ENCODE data around the gene STX11. TPM values are rescaled to one million over a fixed set of nuclear protein-coding genes. Genes with fewer than 3 reads are reported as not detected.
"Not testable (repeated sequence)": the region's sequence is repeated elsewhere in the genome, so short reads cannot be mapped to it uniquely, and the experiment has no call there.

The STX11 gene
- total RNA-seq, 4 donors from 2014 or later = 1.8 to 3.0 (median 2.3) TPM; not detected in 1

DNA sequence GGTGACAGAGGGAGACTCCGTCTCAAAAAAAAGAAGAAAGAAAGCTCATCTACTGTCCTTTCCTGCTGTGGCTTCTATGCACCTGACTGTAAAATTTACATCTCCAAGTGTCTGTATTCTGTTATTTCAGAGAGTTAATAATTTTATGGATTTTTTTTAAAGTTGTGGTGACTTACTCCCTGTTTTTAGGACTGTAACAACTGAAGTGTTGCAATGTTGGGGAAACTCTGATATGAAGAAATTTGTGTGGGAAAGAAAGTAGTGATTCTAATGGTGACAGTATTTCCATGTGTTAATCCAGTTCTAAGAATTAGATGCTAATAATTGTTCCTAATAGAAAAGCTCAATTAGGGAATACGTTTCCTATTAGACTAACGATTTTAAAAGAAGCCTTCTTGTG is 27.4 kb downstream of the STX11 start:
- no peaks in the 10 kb centered on the region for H3K27me3 ChIP-seq
- no peaks in the 10 kb centered on the region for H3K9me3 ChIP-seq
- in situ Hi-C loops (cut with MboI; ENCODE audit: low pct_ligation_motif_present in 1 of 4, low pct_unique_long_range_greater_than_20kb in 1 of 4, low sequenced_read_pairs in 3 of 4) (no loop called here), intact Hi-C loops (cut with DNase I; ENCODE audit: low total_unique reads) (no loop called here)
- 80 to 91% methylated on average over 2 to 3 of the region's 3 CpGs for WGBS, 2 donors (ENCODE audit: low coverage in 1 of 2)
- H3K4me3 ChIP-seq = no peak overlapping the region
- H3K27ac ChIP-seq = no peak overlapping the region
- no peaks in the 10 kb centered on the region for H3K4me1 ChIP-seq
- TF ChIP-seq POLR2AphosphoS5 (IDR thresholded peaks at IDR 0.05) (no peak), POLR2A (IDR thresholded peaks at IDR 0.05) (no peak), EP300 (IDR thresholded peaks at IDR 0.05; ENCODE audit: low read depth) (no peak)
- TF ChIP-seq, protein P1, sequence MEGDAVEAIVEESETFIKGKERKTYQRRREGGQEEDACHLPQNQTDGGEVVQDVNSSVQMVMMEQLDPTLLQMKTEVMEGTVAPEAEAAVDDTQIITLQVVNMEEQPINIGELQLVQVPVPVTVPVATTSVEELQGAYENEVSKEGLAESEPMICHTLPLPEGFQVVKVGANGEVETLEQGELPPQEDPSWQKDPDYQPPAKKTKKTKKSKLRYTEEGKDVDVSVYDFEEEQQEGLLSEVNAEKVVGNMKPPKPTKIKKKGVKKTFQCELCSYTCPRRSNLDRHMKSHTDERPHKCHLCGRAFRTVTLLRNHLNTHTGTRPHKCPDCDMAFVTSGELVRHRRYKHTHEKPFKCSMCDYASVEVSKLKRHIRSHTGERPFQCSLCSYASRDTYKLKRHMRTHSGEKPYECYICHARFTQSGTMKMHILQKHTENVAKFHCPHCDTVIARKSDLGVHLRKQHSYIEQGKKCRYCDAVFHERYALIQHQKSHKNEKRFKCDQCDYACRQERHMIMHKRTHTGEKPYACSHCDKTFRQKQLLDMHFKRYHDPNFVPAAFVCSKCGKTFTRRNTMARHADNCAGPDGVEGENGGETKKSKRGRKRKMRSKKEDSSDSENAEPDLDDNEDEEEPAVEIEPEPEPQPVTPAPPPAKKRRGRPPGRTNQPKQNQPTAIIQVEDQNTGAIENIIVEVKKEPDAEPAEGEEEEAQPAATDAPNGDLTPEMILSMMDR (IDR thresholded peaks at IDR 0.05) = no peak
- H3K36me3 ChIP-seq = no peaks in the 10 kb centered on the region
- DNase-seq = no peak

DNA sequence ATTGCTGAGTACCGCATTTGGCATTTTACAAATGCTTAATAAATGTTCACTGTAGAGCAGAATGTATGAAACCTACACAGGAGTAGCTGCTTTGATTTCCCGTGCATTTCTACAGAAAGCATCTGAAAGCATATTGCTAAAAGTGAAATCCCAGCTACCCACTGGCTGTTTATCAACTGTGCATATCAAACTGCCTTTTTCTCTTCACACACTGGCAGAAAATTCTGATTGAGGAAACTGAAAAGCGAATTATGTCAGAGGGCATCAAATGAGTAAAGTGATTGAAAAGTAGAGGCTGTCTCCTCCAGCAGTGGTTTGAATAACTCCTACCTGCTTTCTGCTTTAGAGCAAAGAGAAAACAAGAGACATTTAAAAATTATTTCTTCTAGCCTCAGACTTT is 28.0 kb downstream of the STX11 start:
- no peak overlapping the region for H3K27ac ChIP-seq
- in situ Hi-C loops (cut with MboI; ENCODE audit: low pct_ligation_motif_present in 1 of 4, low pct_unique_long_range_greater_than_20kb in 1 of 4, low sequenced_read_pairs in 3 of 4) (no loop called here), intact Hi-C loops (cut with DNase I; ENCODE audit: low total_unique reads) (no loop called here)
- TF ChIP-seq, protein P1 (IDR thresholded peaks at IDR 0.05) = no peak
- TF ChIP-seq POLR2AphosphoS5 (IDR thresholded peaks at IDR 0.05) = no peak
- TF ChIP-seq EP300 (IDR thresholded peaks at IDR 0.05; ENCODE audit: low read depth) = no peak
- no peak for TF ChIP-seq POLR2A (IDR thresholded peaks at IDR 0.05)
- WGBS, 2 donors (ENCODE audit: low coverage in 1 of 2) = 70 to 85% methylated on average over 2 to 3 of the region's 3 CpGs
- no peaks in the 10 kb centered on the region for H3K4me1 ChIP-seq
- H3K4me3 ChIP-seq = no peak overlapping the region
- H3K27me3 ChIP-seq = no peaks in the 10 kb centered on the region
- no peaks in the 10 kb centered on the region for H3K36me3 ChIP-seq
- DNase-seq = no peak
- no peaks in the 10 kb centered on the region for H3K9me3 ChIP-seq

GRCh38 chr6:144179237-144179636 is 28.9 kb downstream of the STX11 start:
- in situ Hi-C loops (cut with MboI; ENCODE audit: low pct_ligation_motif_present in 1 of 4, low pct_unique_long_range_greater_than_20kb in 1 of 4, low sequenced_read_pairs in 3 of 4) (no loop called here), intact Hi-C loops (cut with DNase I; ENCODE audit: low total_unique reads) (no loop called here)
- no peaks in the 10 kb centered on the region for H3K27me3 ChIP-seq

DNA sequence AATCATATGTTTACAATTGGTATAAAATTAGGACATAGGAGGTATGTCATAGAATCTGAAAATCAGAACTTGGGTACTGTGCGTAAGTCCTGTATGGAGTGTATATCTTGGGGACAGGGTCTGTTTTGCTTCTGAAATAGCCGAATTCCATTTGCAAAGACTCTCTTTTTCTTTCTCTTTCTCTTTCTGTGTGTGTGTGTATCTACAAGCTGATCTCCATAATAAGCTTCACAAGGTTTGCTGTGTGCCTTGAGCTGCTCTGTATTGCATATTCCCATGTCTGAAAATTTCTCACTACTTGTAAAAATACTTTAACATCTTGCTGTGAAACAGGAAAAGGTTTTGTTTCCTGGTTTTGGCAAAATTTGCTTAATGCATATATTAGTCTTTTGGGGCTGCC is 29.5 kb downstream of the STX11 start:
- in situ Hi-C loops (cut with MboI; ENCODE audit: low pct_ligation_motif_present in 1 of 4, low pct_unique_long_range_greater_than_20kb in 1 of 4, low sequenced_read_pairs in 3 of 4) = no loop called here
- 79 to 80% methylated on average over 2 of the region's 2 CpGs for WGBS, 2 donors (ENCODE audit: low coverage in 1 of 2)
- H3K4me3 ChIP-seq = no peak overlapping the region
- DNase-seq = no peak
- no peaks in the 10 kb centered on the region for H3K27me3 ChIP-seq
- intact Hi-C loops (cut with DNase I; ENCODE audit: low total_unique reads) = no loop called here
- H3K27ac ChIP-seq = no peak overlapping the region
- no peaks in the 10 kb centered on the region for H3K4me1 ChIP-seq
- no peaks in the 10 kb centered on the region for H3K9me3 ChIP-seq
- TF ChIP-seq POLR2A (IDR thresholded peaks at IDR 0.05) (no peak), EP300 (IDR thresholded peaks at IDR 0.05; ENCODE audit: low read depth) (no peak), POLR2AphosphoS5 (IDR thresholded peaks at IDR 0.05) (no peak)
- TF ChIP-seq, protein P1 (IDR thresholded peaks at IDR 0.05) = no peak
- H3K36me3 ChIP-seq = no peaks in the 10 kb centered on the region

More at GRCh38 chr6:144179237-144179636, 28.9 kb downstream of the STX11 start:
- Histone ChIP-seq H3K9me3 (no peaks in the 10 kb centered on the region), H3K4me3 (no peak overlapping the region), H3K4me1 (no peaks in the 10 kb centered on the region), H3K36me3 (no peaks in the 10 kb centered on the region), H3K27ac (no peak overlapping the region)
- no peak for DNase-seq
- TF ChIP-seq POLR2A (IDR thresholded peaks at IDR 0.05) = no peak
- TF ChIP-seq, protein P1 (IDR thresholded peaks at IDR 0.05) = no peak
- TF ChIP-seq EP300 (IDR thresholded peaks at IDR 0.05; ENCODE audit: low read depth) = no peak
- no peak for TF ChIP-seq POLR2AphosphoS5 (IDR thresholded peaks at IDR 0.05)
- WGBS, 2 donors (ENCODE audit: low coverage in 1 of 2) = 85% methylated on average over 4 of the region's 4 CpGs; no CpG with 5 or more reads in 1 of the 2 donors

- WGBS, 2 donors (ENCODE audit: low coverage in 1 of 2) = 80% methylated on average over 1 of the region's 1 CpG; no CpG with 5 or more reads in 1 of the 2 donors
- H3K27me3 ChIP-seq; H3K36me3 ChIP-seq; H3K9me3 ChIP-seq; H3K4me3 ChIP-seq; H3K27ac ChIP-seq; H3K4me1 ChIP-seq; DNase-seq; in situ Hi-C loops (cut with MboI; ENCODE audit: low pct_ligation_motif_present in 1 of 4, low pct_unique_long_range_greater_than_20kb in 1 of 4, low sequenced_read_pairs in 3 of 4); intact Hi-C loops (cut with DNase I; ENCODE audit: low total_unique reads): not testable (repeated sequence)
These were observed 30.0 kb downstream of the STX11 start for GRCh38 chr6:144180354-144180753.
